HEK293 (cell line): ENCODE measurements around the gene AEBP2.

Experiments used
- CTCF ChIA-PET: fragments of 350-600 bp; formaldehyde crosslinking; extraction: SDS; loops from one replicate; lab custom pipeline; 2021; ENCODE audit warnings: antibody characterized with exemption; lab: Yijun Ruan, JAX
- POLR2A ChIA-PET: fragments of 300-600 bp; formaldehyde crosslinking; extraction: SDS; loops from one replicate; lab custom pipeline; 2020; ENCODE audit warnings: antibody characterized with exemption, inconsistent platforms; lab: Yijun Ruan, JAX
- H3K27ac ChIP-seq: fragments of 200-500 bp; sonication (Bioruptor generic); 2 replicates; pipeline ENCODE4 v1.5.1; 2014; ENCODE audit warnings: low read depth, low read length, control low read depth, inconsistent platforms; ENCODE audit errors: extremely low read depth
- H3K36me3 ChIP-seq, 2 experiments: fragments of 200-500 bp in 1 of 2; sonication (Bioruptor generic) in 1 of 2; 1 replicate in 1 of 2; 2 replicates in 1 of 2; pipeline ENCODE4 v1.5.1; 2014 to 2017; ENCODE audit warnings: inconsistent platforms in 2 of 2, low read length in 2 of 2; ENCODE audit not compliant: control insufficient read depth in 2 of 2, insufficient read depth in 1 of 2
- H3K4me1 ChIP-seq: fragments of 200-500 bp; sonication (Bioruptor generic); 2 replicates; pipeline ENCODE4 v1.5.1; 2014; ENCODE audit warnings: mild to moderate bottlenecking, low read length, inconsistent platforms; ENCODE audit not compliant: control insufficient read depth, insufficient read depth
- H3K4me3 ChIP-seq: 2 replicates; pipeline ENCODE4 v1.5.1; 2011; ENCODE audit warnings: low read depth, mild to moderate bottlenecking, control low read depth, low read length, moderate library complexity
- H3K9me3 ChIP-seq: fragments of 200-500 bp; sonication (Bioruptor generic); 2 replicates; pipeline ENCODE4 v1.5.1; 2014; ENCODE audit warnings: low read depth, low read length, inconsistent platforms; ENCODE audit not compliant: control insufficient read depth, insufficient read depth
- BCL11A ChIP-seq: fragments of 450-650 bp; formaldehyde crosslinking; IDR thresholded peaks from 2 replicates; pipeline ENCODE4 v1.5.1; 2016; ENCODE audit warnings: low read depth, missing biosample characterization, missing genetic modification characterization
- GLIS2 ChIP-seq: fragments of 450-650 bp; formaldehyde crosslinking; IDR thresholded peaks from 2 replicates; pipeline ENCODE4 v1.5.1; 2016; ENCODE audit warnings: missing biosample characterization, missing genetic modification characterization
- PRDM1 ChIP-seq: fragments of 450-650 bp; formaldehyde crosslinking; IDR thresholded peaks from 2 replicates; pipeline ENCODE4; 2016; ENCODE audit warnings: missing biosample characterization, missing genetic modification characterization
- SP7 ChIP-seq: fragments of 450-650 bp; formaldehyde crosslinking; IDR thresholded peaks from 2 replicates; pipeline ENCODE4 v1.5.1; 2016; ENCODE audit warnings: missing biosample characterization, missing genetic modification characterization
- YY1 ChIP-seq: fragments of 450-650 bp; formaldehyde crosslinking; IDR thresholded peaks from 2 replicates; pipeline ENCODE4 v1.5.1; 2018; ENCODE audit warnings: missing biosample characterization, missing genetic modification characterization
- YY2 ChIP-seq: fragments of 450-650 bp; formaldehyde crosslinking; IDR thresholded peaks from 2 replicates; pipeline ENCODE4 v1.5.1; 2016; ENCODE audit warnings: missing biosample characterization, missing genetic modification characterization
- ZBTB1 ChIP-seq: fragments of 450-650 bp; formaldehyde crosslinking; IDR thresholded peaks from 2 replicates; pipeline ENCODE4 v1.5.1; 2016; ENCODE audit warnings: missing biosample characterization, missing genetic modification characterization
- ZBTB44 ChIP-seq: fragments of 450-650 bp; IDR thresholded peaks from 2 replicates; pipeline ENCODE4 v1.5.1; 2018; ENCODE audit warnings: missing biosample characterization, mild to moderate bottlenecking, missing genetic modification characterization
- ZBTB8A ChIP-seq: fragments of 450-650 bp; formaldehyde crosslinking; IDR thresholded peaks from 2 replicates; pipeline ENCODE4 v1.5.1; 2016; ENCODE audit warnings: missing biosample characterization, missing genetic modification characterization
- ZNF112 ChIP-seq: fragments of 450-650 bp; formaldehyde crosslinking; IDR thresholded peaks from 2 replicates; pipeline ENCODE4 v1.5.0; 2017; ENCODE audit warnings: missing biosample characterization, missing genetic modification characterization
- ZNF121 ChIP-seq: fragments of 450-650 bp; formaldehyde crosslinking; IDR thresholded peaks from 2 replicates; pipeline ENCODE4 v1.5.1; 2016; ENCODE audit warnings: missing biosample characterization, missing genetic modification characterization
- ZNF16 ChIP-seq: fragments of 450-650 bp; formaldehyde crosslinking; IDR thresholded peaks from 2 replicates; pipeline ENCODE4 v1.5.1; 2016; ENCODE audit warnings: low read depth, missing biosample characterization, missing genetic modification characterization
- ZNF175 ChIP-seq: fragments of 450-650 bp; formaldehyde crosslinking; IDR thresholded peaks from 2 replicates; pipeline ENCODE4 v1.5.1; 2016; ENCODE audit warnings: missing biosample characterization, missing genetic modification characterization
- ZNF18 ChIP-seq: fragments of 450-650 bp; formaldehyde crosslinking; IDR thresholded peaks from 2 replicates; pipeline ENCODE4 v1.5.1; 2016; ENCODE audit warnings: missing biosample characterization, missing genetic modification characterization
- ZNF184 ChIP-seq: fragments of 450-650 bp; IDR thresholded peaks from 2 replicates; pipeline ENCODE4 v1.5.1; 2018; ENCODE audit warnings: missing biosample characterization, mild to moderate bottlenecking, missing genetic modification characterization
- ZNF221 ChIP-seq: fragments of 450-650 bp; formaldehyde crosslinking; IDR thresholded peaks from 2 replicates; pipeline ENCODE4 v1.5.1; 2017; ENCODE audit warnings: missing biosample characterization, missing genetic modification characterization, borderline replicate concordance
- ZNF311 ChIP-seq: fragments of 450-650 bp; formaldehyde crosslinking; IDR thresholded peaks from 2 replicates; pipeline ENCODE4 v1.5.1; 2017; ENCODE audit warnings: missing biosample characterization, missing genetic modification characterization, borderline replicate concordance
- ZNF529 ChIP-seq: fragments of 450-650 bp; formaldehyde crosslinking; IDR thresholded peaks from 2 replicates; pipeline ENCODE4 v1.5.1; 2017; ENCODE audit warnings: missing genetic modification characterization, missing biosample characterization; ENCODE audit not compliant: insufficient replicate concordance
- ZNF555 ChIP-seq: fragments of 450-650 bp; formaldehyde crosslinking; conservative IDR thresholded peaks from 2 replicates; pipeline ENCODE4 v1.5.1; 2017; ENCODE audit warnings: missing biosample characterization, mild to moderate bottlenecking, missing genetic modification characterization, inconsistent platforms
- ZNF585B ChIP-seq: fragments of 450-650 bp; formaldehyde crosslinking; IDR thresholded peaks from 2 replicates; pipeline ENCODE4 v1.5.1; 2016; ENCODE audit warnings: missing biosample characterization, missing genetic modification characterization
- ZNF776 ChIP-seq: fragments of 450-650 bp; formaldehyde crosslinking; IDR thresholded peaks from 2 replicates; pipeline ENCODE4 v1.5.0; 2017; ENCODE audit warnings: missing biosample characterization, missing genetic modification characterization, borderline replicate concordance
- ZNF792 ChIP-seq: fragments of 450-650 bp; formaldehyde crosslinking; IDR thresholded peaks from 2 replicates; pipeline ENCODE4 v1.5.1; 2016; ENCODE audit warnings: missing biosample characterization, missing genetic modification characterization
- ZNF843 ChIP-seq: fragments of 450-650 bp; formaldehyde crosslinking; IDR thresholded peaks from 2 replicates; pipeline ENCODE4 v1.5.1; 2016; ENCODE audit warnings: missing biosample characterization, missing genetic modification characterization
- ZSCAN16 ChIP-seq: fragments of 450-650 bp; formaldehyde crosslinking; IDR thresholded peaks from 2 replicates; pipeline ENCODE4 v1.5.1; 2016; ENCODE audit warnings: missing biosample characterization, missing genetic modification characterization

Gene AEBP2

GRCh38 chr12:19499030-19499429 is 59.7 kb downstream of the AEBP2 start (continued):
- TF ChIP-seq BCL11A (tag by site-specific recombination) = no peak

GRCh38 chr12:19506497-19506896 is 67.2 kb downstream of the AEBP2 start:
- Histone ChIP-seq H3K27ac (no peak overlapping the region), H3K9me3 (no peaks in the 10 kb centered on the region), H3K4me1 (no peaks in the 10 kb centered on the region), H3K4me3 (no peak overlapping the region), H3K36me3 (peaks cover 20 to 40% of the 10 kb centered on the region in 2 experiments)
- ChIA-PET CTCF (no interaction called here), POLR2A (no interaction called here)
- TF ChIP-seq PRDM1 (tag by site-specific recombination) = peak; percentile 44
- no peak for TF ChIP-seq SP7 (tag by site-specific recombination)
- no peak for TF ChIP-seq GLIS2 (tag by site-specific recombination)
- no peak for TF ChIP-seq YY2
- no peak for TF ChIP-seq ZNF555 (tag by site-specific recombination)
- no peak for TF ChIP-seq ZNF18 (tag by site-specific recombination)
- TF ChIP-seq YY1 (tag by site-specific recombination) = no peak

GRCh38 chr12:19507823-19508222 is 68.5 kb downstream of the AEBP2 start:
- H3K4me3 ChIP-seq = no peak overlapping the region
- H3K27ac ChIP-seq = no peak overlapping the region
- TF ChIP-seq ZNF16 (tag by site-specific recombination) (no peak), ZNF175 (tag by site-specific recombination) (no peak), ZNF776 (tag by site-specific recombination) (no peak), ZNF585B (tag by site-specific recombination) (no peak), ZBTB1 (tag by site-specific recombination) (no peak), ZBTB44 (tag by site-specific recombination) (no peak)
- TF ChIP-seq, all 188 proteins: peak for 0
- Histone ChIP-seq H3K9me3 (no peaks in the 10 kb centered on the region), H3K4me1 (no peaks in the 10 kb centered on the region), H3K36me3 (peaks cover 16 to 36% of the 10 kb centered on the region in 2 experiments; a peak in 2 of 3 replicates)
- POLR2A ChIA-PET = no interaction called here
- CTCF ChIA-PET = no interaction called here

GRCh38 chr12:19510461-19510860 is 71.2 kb downstream of the AEBP2 start:
- H3K4me3 ChIP-seq = no peak overlapping the region
- no peaks in the 10 kb centered on the region for H3K4me1 ChIP-seq
- TF ChIP-seq ZNF311 (tag by site-specific recombination) = no peak
- TF ChIP-seq ZNF221 (tag by site-specific recombination) = no peak
- no peak for TF ChIP-seq ZNF529 (tag by site-specific recombination)
- no peak for TF ChIP-seq ZNF121
- no peak for TF ChIP-seq ZSCAN16 (tag by site-specific recombination)
- no peak for TF ChIP-seq ZBTB8A (tag by site-specific recombination)
- no peak for TF ChIP-seq ZNF184 (tag by site-specific recombination)
- no peak for TF ChIP-seq ZNF792 (tag by site-specific recombination)
- TF ChIP-seq ZNF112 = no peak
- no peak for TF ChIP-seq ZNF843 (tag by site-specific recombination)
- ChIA-PET POLR2A (no interaction called here), CTCF (no interaction called here)
- peaks cover 13 to 37% of the 10 kb centered on the region in 2 experiments; a peak in 2 of 3 replicates for H3K36me3 ChIP-seq
- H3K27ac ChIP-seq = no peak overlapping the region
- no peaks in the 10 kb centered on the region for H3K9me3 ChIP-seq
